Epithelial cell of esophagus (primary cell): ENCODE data around the gene CAPN8.
A peak's percentile ranks its signal among the peaks of the same experiment; 100 is the strongest.

Experiments
- DNase-seq: peaks from one replicate; pipeline ENCODE4 v3.0.0; 2010; ENCODE audit warnings: low read depth
- H3K4me3 ChIP-seq: 2 replicates; pipeline ENCODE4 v1.5.1; 2011; ENCODE audit warnings: mild to moderate bottlenecking, low read length, control low read depth
- TF ChIP-seq, protein P1 (sequence below): IDR thresholded peaks from 2 replicates; pipeline ENCODE4 v1.5.1; 2011; ENCODE audit warnings: low read depth, mild to moderate bottlenecking, low read length, control low read depth, inconsistent platforms; ENCODE audit not compliant: insufficient read depth; ENCODE audit errors: missing control alignments

Gene CAPN8

DNA sequence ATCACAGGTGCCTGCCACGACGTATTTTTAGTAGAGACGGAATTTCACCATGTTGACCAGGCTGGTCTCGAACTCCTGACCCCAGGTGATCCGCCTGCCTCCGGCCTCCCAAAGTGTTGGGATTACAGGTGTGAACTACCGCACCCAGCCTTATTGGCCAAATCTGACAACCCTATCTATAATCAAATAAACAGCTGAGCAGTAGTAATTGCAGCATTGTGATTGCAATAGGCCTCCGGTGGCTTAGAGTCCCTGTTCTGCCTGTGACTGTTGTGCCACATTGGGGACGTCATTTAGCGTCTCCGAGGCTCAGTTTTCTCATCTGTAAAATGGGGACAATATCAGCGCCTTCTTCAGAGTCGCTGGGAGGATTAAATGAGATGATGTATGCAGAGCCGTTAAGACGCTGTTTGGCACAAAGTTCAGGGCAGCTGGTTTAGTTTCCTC, 46.3 kb upstream of the CAPN8 start:
- TF ChIP-seq, protein P1, sequence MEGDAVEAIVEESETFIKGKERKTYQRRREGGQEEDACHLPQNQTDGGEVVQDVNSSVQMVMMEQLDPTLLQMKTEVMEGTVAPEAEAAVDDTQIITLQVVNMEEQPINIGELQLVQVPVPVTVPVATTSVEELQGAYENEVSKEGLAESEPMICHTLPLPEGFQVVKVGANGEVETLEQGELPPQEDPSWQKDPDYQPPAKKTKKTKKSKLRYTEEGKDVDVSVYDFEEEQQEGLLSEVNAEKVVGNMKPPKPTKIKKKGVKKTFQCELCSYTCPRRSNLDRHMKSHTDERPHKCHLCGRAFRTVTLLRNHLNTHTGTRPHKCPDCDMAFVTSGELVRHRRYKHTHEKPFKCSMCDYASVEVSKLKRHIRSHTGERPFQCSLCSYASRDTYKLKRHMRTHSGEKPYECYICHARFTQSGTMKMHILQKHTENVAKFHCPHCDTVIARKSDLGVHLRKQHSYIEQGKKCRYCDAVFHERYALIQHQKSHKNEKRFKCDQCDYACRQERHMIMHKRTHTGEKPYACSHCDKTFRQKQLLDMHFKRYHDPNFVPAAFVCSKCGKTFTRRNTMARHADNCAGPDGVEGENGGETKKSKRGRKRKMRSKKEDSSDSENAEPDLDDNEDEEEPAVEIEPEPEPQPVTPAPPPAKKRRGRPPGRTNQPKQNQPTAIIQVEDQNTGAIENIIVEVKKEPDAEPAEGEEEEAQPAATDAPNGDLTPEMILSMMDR: no peak
- peak overlapping the region; percentile 20 for H3K4me3 ChIP-seq
- no peak for DNase-seq

DNA sequence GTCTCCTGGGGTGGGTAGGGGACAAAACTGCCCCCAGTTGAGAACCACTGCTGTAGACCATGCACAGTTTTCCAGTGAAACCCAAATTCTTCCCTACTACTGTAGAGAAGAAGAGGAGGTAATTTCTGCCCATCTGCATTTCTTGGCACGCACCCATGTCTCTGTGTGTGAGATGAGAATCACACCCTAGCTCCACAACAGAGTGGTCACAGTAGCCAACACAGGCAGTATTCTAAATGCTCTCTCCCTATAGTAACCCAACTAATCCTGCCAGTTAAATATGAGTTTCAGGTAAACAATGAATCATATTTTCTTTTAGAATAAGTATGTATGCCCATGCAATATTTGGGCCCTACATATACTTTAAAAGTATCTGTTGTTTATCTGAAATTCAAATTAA, 45.7 kb upstream of the CAPN8 start:
- TF ChIP-seq, protein P1: no peak
- no peak overlapping the region for H3K4me3 ChIP-seq
- DNase-seq: peak; percentile 62

DNA sequence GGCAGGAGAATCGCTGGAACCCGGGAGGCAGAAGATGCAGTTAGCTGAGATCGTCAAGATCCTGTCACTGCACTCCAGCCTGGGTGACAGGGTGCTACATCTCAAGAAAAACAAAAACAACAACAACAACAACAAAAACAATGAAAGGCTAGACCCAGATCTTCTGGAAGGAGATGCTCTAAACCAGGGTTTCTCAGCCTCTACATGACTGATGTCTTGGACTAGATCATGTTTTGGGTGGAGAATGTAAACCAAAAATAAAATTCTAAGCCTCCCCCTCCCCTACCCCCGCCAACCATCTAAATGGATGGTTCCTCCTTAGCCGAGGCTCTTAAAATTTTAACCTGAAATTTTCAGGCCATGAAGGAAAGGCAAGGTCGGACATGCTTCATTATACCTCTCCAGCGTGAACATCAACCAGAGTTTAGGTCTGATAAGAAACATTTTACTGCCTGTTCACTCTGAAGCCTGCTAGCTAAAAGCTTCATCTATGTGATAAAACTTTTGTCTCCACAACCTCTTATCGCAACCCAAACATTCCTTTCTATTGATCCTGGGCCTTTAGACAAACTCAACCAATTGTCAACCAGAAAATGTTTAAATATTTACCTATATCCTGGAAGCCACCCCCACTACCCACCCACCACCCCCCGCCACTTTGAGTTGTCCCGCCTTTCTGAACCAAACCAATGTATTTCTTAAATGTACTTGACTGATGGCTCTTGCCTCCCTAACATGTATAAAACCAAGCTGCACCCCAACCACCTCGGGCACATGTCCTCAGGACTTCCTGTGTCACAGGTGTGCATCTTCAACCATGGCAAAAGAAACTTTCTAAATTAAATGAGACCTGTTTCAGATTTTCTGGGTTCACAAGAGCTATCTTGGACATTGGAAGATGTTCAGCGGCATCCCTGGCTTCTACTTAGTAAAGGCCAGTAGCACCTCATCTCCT, 45.0 kb upstream of the CAPN8 start:
- no peak overlapping the region for H3K4me3 ChIP-seq
- DNase-seq: no peak
- TF ChIP-seq, protein P1: no peak

DNA sequence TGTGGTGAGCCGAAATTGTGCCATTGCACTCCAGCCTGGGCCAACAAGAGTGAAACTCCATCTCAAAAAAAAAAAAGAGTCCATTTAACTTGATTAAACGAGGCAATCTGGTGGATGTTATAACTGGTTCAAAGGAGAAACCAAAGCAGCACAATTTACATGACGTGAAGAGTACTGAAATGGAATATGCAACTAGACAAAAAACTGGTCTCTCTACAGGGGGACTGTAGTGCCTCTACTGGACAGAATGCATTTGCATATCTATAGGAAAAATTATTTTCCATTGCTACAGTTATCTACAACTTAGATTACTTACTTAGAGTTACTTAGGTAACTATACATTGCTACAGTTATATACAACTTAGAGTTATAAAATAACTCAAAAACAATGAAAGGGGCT, 44.1 kb upstream of the CAPN8 start:
- no peak for DNase-seq

DNA sequence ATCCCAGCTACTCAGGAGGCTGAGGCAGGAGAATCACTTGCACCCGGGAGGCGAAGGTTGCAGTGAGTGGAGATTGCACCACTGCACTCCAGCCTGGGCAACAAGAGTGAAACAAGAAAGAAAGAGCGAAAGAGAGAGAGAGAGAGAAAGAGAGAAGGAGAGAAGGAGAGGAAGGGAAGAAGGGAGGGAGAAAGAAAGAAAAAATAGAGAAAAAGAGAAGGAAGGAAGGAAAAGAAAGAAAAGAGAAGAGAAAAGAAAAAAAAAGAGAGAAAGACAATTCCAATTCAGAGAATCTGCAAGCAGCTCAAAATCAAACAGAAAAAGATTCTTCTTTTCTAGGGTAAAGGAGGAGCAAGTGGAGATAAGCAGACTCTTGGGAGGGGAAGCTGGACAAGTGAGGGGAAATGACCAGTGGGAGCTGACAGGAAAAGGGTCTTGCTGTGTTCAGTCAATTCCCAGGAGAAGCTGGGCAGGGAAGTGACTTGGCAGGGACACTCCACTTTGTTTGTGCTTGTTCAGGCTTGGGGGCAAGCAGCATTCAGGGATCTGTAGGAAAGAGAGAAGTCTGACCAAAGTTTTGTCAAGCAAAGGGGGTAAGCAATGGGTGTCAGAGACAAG, 43.3 kb upstream of the CAPN8 start:
- no peak for DNase-seq
- TF ChIP-seq, protein P1: no peak
- H3K4me3 ChIP-seq: no peak overlapping the region

More for the DNA sequence above, 44.1 kb upstream of the CAPN8 start:
- TF ChIP-seq, protein P1: peak; percentile 27
- no peak overlapping the region for H3K4me3 ChIP-seq

DNA sequence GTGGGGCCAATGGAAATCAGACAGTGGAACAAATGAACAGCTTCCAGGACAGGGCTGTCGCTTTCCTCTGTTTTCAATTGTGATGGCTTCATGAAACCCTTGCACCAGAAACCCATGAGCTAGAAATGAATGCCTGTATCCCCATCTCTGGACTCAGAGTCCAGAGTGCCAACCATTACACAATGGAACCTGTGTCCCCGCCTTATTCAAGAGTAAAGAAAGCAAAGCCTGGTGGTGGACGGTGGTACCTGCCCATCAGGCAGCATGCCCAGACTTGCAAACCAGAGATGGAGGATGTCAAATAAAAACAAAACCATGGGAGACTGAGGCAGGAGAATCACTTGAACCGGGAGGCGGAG, 42.5 kb upstream of the CAPN8 start:
- peak; percentile 73 for DNase-seq
- no peak overlapping the region for H3K4me3 ChIP-seq
- TF ChIP-seq, protein P1: peak; percentile 50
